ENCODE measurements around the gene PPP2R3A.

PPP2R3A gene

DNA sequence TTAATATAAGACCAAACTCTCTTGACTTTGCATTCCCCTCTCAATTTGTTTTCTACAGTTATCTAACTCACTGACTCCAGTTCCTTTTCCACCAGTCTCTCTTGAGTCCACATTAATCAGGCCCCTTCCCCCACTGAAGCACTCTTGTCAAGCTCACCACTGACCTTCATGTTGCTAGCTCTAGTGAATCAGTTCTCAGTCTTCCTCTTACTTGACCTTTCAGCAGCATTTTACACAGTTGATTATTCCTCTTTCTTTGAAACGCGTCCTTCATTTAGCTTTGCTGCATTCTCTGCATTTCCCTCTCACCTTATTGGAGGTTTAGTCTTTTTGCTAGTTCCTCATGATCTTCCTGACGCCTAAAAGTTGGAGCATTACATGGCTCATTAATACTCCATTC, 8.3 kb downstream of the PPP2R3A start:
- DNase-seq (ENCODE audit: low read depth), result peak; percentile 10

GRCh38 chr3:135975053-135975452, 9.5 kb downstream of the PPP2R3A start:
- DNase-seq (ENCODE audit: low read depth), result no peak

DNA sequence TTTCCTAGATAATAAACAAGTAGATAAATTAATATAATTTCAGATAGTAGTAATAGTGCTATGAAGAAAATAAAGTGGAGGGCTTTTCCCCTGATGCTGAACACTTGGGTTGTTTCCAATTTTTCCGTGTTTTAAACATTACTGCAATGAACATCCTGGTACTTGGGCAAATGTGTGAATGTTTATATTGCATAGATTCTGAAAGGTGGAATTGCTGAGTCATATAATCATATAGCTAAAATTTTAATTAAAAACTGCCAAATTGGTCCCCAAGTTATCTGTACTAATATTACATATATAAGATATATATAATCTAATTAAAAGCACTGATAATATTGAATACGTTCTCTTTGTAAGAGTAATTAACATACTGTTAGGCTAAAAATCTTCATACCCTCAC, 10.0 kb downstream of the PPP2R3A start:
- no peak for DNase-seq (ENCODE audit: low read depth)

DNA sequence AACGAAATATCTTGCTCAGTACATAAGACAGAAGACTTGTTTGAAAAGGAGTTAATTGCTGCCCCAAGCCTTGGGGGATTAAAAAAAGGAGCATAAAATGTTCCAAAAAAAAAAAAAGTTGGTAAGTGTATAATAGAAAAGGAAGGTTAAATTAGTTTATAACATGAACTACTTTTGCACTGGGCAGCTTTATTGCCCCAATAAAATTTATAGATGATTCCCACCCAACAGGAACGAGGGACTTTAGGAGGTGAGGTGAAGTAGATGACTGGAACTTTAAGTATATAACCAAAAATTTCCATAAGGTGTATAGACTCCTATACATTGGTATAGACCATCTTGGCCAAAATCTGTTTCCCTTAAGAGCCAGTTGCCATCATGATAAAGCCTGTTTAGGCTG, 14.8 kb downstream of the PPP2R3A start:
- no peak for DNase-seq (ENCODE audit: low read depth)

DNA sequence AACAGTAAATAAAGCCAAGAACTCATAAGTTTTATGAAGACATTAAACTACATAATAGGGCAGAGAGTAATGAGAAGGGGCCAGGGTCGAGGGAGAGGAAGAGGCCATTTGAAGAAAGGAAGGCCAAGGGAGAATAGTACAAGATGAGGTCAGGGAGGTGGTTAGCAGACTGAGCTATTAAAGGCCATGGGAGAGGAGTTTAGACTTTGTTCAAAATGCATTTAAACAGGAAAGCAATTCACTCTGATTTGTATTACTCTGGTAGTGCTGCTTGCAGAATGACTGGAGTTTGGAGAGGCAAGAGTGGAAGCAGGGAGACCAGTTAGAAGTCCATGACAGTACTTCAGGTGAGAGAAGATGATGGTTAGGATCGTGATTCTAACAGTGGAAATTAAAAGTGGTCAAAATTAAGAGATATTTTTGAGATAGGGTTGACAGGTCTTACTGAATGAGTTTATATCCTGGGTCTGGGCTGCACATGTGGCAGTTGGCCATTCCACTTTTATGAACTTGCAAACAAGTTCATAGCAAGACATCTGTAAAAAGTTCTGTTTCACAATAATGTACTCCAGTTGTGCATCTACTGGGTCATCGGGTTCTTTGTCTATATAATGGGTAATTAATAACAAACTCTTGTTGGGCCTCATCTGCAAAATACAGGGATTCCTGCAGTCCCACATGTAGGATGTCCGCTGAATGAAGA, 16.3 kb downstream of the PPP2R3A start:
- no peak for DNase-seq (ENCODE audit: low read depth)

GRCh38 chr3:135982404-135982761, 16.9 kb downstream of the PPP2R3A start:
- no peak for DNase-seq (ENCODE audit: low read depth)

GRCh38 chr3:135982922-135983581, 17.5 kb downstream of the PPP2R3A start:
- DNase-seq (ENCODE audit: low read depth), result peak; percentile 57

GRCh38 chr3:135987661-135988060, 22.1 kb downstream of the PPP2R3A start:
- DNase-seq (ENCODE audit: low read depth), result no peak

GRCh38 chr3:135989242-135989641, 23.7 kb downstream of the PPP2R3A start:
- no peak for DNase-seq (ENCODE audit: low read depth)

GRCh38 chr3:135990903-135991302, 25.4 kb downstream of the PPP2R3A start:
- DNase-seq (ENCODE audit: low read depth), result no peak

DNA sequence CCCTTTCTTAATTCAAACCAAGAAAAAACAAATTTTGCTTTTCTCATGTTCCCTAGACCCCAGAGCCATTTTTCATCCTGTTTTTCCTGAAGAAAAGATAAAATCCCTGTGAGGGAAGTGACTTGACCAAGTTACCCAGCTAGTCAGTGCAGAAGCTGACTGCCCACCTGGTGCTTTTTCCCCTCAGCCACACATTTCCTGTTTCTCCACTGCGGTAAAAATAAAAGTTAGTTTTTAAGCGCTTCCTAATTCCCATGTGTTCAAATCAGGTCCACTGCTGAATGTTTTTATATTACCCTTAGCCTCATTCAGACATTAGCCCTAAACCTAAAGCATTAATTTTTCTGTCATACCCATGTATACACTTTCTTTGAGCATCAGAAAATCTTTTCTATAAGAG, 26.1 kb downstream of the PPP2R3A start:
- peak; percentile 11 for DNase-seq (ENCODE audit: low read depth)

GRCh38 chr3:135992072-135992471, 26.5 kb downstream of the PPP2R3A start:
- peak; percentile 84 for DNase-seq (ENCODE audit: low read depth)

- DNase-seq (ENCODE audit: low read depth), result no peak
Measured at GRCh38 chr3:135994708-135995337, 29.3 kb downstream of the PPP2R3A start.

DNA sequence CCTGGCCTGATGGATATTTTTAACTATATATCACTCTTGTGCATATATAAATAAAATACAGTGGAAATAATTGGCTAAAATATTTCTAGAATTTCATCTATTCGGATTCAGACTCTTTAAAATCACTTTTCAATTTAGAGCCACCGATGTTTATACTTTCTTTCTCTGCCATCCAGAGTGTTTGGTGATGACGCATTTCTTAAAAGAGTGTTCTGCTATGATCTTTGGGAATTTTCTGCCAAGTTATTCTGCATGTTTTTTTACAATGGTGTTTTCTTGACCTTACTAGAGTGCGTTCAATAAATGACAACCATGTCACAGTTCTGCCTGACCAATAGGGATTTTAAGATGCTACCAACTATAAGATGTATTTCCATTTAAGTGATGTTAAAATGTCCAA, 30.2 kb downstream of the PPP2R3A start:
- DNase-seq (ENCODE audit: low read depth), result no peak

- DNase-seq (ENCODE audit: low read depth), result no peak
Measured at GRCh38 chr3:135997554-135998320, 32.2 kb downstream of the PPP2R3A start.

GRCh38 chr3:136008221-136008620, 42.7 kb downstream of the PPP2R3A start:
- DNase-seq (ENCODE audit: low read depth), result no peak

- no peak for DNase-seq (ENCODE audit: low read depth)
Measured at GRCh38 chr3:136008732-136009470, 43.4 kb downstream of the PPP2R3A start.

DNA sequence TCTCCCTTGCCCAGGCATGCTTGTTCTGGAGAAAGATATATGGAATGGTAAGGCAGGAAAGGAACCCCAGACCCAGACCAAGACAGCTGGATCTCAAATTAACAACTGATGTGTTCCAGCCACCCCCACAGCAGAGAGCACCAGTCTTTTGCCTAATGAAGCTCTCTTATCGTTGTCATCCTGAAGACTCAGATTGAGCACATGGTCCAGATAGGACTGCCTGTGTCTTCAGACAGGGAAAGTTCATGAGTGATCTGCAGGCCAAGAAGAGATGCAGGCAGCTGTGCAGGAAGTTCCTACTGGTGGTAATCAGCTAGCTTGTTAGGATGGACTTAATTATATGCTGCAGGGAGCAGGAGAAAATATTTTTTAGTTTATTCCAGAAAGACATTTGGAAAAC, 53.3 kb downstream of the PPP2R3A start:
- no peak for DNase-seq (ENCODE audit: low read depth)

GRCh38 chr3:136021803-136022202, 56.3 kb downstream of the PPP2R3A start:
- no peak for DNase-seq (ENCODE audit: low read depth)

GRCh38 chr3:136022529-136023263, 57.2 kb downstream of the PPP2R3A start:
- DNase-seq (ENCODE audit: low read depth), result no peak

- no peak for DNase-seq (ENCODE audit: low read depth)
Measured at GRCh38 chr3:136023264-136023978, 57.9 kb downstream of the PPP2R3A start.
